ENCODE data around the gene SLC35F3. TPM values are rescaled to one million over a fixed set of nuclear protein-coding genes. Genes with fewer than 3 reads are reported as not detected.

Gene SLC35F3
- total RNA-seq, 1 experiment from 2014 or later = 6.9 TPM

DNA sequence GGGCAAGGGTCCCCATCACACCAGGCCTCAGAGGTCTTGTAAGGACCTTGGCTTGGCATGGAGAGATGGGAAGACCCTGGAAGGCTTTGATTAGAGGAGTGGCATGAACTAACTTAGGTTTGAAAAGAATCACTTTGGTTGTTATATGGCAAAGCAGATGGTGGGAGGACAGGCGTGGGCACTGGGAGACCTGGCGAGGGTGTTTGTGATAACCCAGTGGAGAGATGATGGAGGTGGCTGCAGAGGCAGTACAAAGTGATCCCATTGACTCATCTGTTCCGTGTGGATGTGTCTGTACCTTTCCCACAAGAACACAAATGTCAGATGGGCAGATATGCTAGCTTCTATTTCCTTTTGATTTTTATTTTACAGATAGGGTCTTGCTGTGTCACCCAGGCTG is 168.3 kb downstream of the SLC35F3 start:
- no peak for DNase-seq (ENCODE audit: low read depth)
- in situ Hi-C loops (cut with HindIII; ENCODE audit: low pct_unique_long_range_greater_than_20kb, low sequenced_read_pairs) = no loop called here

DNA sequence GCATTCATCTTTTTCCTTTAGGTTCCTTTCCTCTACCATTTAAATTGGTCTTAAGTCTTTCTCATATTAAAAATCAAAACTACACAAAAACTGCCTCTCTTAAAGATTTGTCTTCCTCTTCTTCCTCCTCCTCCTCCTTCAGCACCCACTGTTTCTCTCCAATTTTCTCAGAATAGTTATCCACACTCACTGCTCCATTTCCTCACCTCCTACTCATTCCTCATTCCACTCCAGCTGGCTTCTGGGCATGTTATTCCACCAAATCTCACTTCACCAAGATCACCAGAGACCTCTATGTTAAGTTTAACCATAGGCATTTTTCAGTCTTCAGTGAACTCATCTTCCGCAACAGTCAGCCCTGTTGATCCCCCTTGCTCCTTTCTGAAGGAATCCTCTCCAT is 173.7 kb downstream of the SLC35F3 start:
- in situ Hi-C loops (cut with HindIII; ENCODE audit: low pct_unique_long_range_greater_than_20kb, low sequenced_read_pairs) = no loop called here
- no peak for DNase-seq (ENCODE audit: low read depth)

DNA sequence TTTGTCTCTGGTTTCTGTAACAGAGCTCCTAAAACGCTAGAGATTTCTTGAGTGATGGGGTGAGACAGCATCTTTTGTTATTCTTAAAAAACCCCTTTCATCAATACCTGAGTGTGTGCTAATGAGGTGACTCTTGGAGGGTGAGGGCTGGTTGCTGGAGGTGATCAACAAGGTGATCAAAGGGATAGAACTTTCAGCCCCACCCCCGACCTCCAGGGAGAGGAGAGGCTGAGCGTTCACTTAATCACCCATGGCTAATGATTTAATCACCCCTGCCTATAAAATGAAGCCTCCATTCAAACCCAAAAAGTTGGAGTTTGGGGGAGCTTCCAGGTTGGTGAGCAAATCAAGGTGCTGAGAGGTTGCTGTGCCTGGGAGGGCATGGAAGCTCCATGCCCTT is 175.4 kb downstream of the SLC35F3 start:
- DNase-seq (ENCODE audit: low read depth) = no peak
- in situ Hi-C loops (cut with HindIII; ENCODE audit: low pct_unique_long_range_greater_than_20kb, low sequenced_read_pairs) = no loop called here

DNA sequence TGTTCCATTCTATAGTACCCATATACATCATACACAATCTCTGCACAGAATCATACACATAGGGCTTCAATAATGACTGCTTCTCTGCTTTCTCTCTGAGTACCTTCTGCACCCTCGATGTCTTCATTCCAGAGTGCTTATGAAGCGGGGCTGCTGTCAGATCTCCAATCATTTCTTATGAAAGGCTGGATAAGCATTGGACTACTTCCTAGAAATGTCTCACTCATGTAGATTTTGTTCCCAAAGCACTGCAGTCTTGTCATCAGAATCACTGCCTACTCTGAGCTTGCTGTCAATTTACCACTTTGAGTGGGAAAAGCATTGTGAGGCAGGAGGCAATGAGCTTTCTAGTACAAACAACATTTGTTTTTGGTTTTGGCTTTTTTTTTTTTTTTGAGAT is 179.0 kb downstream of the SLC35F3 start:
- in situ Hi-C loops (cut with HindIII; ENCODE audit: low pct_unique_long_range_greater_than_20kb, low sequenced_read_pairs) = no loop called here
- no peak for DNase-seq (ENCODE audit: low read depth)

DNA sequence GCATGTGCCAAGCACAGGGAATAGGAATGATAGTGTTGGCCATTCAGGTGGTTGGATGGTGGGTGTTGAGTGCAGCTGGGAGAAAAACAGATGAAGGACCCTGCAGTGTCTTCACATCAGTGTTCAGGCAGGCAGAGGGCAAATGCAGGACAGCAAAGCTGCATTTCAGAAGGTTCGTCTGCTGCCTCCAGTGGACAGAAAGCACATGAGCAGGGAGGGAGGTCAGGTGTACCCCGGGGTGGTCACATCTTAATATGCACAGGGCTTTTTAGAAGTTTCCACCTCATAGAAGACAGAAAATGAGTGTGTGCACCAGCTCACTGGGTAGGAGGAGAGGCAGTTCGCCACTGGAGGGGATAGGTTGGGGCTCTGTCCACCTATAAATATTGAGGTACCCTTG is 184.9 kb downstream of the SLC35F3 start:
- in situ Hi-C loops (cut with HindIII; ENCODE audit: low pct_unique_long_range_greater_than_20kb, low sequenced_read_pairs) = no loop called here
- no peak for DNase-seq (ENCODE audit: low read depth)

DNA sequence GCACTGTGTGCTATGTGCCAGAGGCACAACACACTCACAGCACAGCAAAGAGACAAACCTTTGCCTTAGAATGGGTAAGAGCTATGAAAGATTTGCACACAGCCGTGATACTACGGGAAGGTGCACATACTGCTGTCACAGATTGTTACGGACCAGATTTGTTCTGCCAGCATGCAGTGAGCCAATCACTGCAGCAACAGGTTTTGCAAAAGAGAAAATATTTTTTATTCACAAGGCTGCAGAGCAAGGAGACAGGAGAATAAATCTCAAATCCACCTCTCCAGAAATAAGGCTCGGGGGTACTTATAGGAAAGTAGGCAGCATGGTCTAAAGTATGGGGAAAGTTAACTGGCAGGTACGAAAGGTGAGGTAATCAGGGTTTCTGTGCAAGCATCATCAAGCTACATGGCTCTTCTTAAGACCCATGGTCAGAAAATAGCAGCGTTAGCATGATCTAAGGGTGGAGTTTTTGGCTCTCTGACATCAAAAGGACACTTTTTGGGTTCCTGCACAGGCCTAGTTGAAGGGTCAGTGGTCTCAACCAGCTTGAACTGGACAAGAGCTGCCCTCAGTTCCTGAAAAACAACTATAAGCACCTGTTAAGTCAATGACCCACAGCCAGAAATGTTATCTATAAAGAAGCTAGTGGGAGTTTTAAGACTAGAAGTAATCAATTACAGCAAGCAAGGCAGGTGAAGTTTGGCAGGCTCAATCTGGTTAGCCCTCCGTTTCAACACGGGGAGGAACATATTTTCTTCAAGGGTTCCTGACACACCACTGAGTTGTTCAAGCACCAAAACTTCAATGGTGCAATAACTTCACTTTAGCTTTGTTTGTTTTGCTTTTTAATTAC is 186.0 kb downstream of the SLC35F3 start:
- DNase-seq (ENCODE audit: low read depth) = no peak
- in situ Hi-C loops (cut with HindIII; ENCODE audit: low pct_unique_long_range_greater_than_20kb, low sequenced_read_pairs) = no loop called here

DNA sequence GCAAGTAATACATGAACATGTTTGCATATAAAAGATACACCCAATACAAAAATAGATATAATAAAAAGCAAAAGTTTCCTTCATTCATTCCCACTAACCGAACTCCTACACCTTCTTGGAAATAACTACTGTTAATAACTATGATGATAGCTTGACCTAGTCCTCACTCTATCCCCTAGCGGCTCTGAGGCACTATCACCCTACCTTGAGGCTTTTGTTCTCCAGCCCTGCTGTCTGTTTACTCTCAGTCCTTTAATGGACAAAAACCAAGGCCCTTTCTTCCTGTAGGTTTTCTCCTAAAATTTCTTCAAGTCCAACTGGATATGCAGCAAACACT is 186.6 kb downstream of the SLC35F3 start:
- DNase-seq (ENCODE audit: low read depth) = no peak
- in situ Hi-C loops (cut with HindIII; ENCODE audit: low pct_unique_long_range_greater_than_20kb, low sequenced_read_pairs) = no loop called here

DNA sequence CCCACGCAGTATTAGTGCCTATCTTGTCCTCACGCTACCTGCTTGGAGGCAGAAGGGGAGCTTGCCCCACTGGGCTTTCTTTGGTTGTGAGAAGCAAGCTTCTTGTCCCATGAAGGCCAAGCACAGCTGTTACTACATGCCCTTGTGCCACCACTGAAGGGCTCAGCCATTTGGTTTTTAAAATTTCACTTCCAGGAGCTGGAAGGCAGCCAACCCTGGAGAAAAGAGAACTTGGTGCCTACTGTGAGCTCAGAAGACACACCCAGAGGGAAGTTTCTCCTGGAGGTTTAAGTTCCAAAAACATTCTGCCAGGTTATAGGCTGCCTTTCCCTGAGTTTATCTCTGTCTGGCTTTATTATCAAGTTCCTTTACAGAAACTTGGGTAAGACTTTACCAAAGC is 187.4 kb downstream of the SLC35F3 start:
- in situ Hi-C loops (cut with HindIII; ENCODE audit: low pct_unique_long_range_greater_than_20kb, low sequenced_read_pairs) = no loop called here
- no peak for DNase-seq (ENCODE audit: low read depth)

DNA sequence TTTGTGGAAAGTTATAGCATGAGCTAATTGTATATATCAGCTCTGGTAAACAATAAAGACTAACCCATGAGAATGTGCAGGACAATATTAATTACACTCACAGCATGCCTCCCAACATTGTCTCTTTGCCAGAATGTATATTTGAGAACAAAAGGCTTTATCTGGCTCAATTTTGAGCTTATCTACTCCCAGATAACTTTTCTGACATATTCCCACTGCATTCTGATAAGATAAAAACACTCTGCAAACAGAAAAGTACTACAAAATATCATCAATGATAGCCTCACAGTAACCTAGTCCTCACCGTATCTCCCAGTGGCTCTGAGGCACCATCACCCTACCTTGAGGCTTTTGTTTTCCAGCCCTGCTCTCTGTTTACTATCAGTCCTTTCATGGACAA is 188.6 kb downstream of the SLC35F3 start:
- in situ Hi-C loops (cut with HindIII; ENCODE audit: low pct_unique_long_range_greater_than_20kb, low sequenced_read_pairs) = no loop called here
- DNase-seq (ENCODE audit: low read depth) = no peak

GRCh38 chr1:234093741-234094140 is 189.3 kb downstream of the SLC35F3 start:
- in situ Hi-C loops (cut with HindIII; ENCODE audit: low pct_unique_long_range_greater_than_20kb, low sequenced_read_pairs) = no loop called here
- no peak for DNase-seq (ENCODE audit: low read depth)

GRCh38 chr1:234094172-234094571 is 189.7 kb downstream of the SLC35F3 start:
- DNase-seq (ENCODE audit: low read depth) = no peak
- in situ Hi-C loops (cut with HindIII; ENCODE audit: low pct_unique_long_range_greater_than_20kb, low sequenced_read_pairs) = no loop called here

GRCh38 chr1:234096161-234096770 is 191.8 kb downstream of the SLC35F3 start:
- DNase-seq (ENCODE audit: low read depth) = no peak
- in situ Hi-C loops (cut with HindIII; ENCODE audit: low pct_unique_long_range_greater_than_20kb, low sequenced_read_pairs) = no loop called here

DNA sequence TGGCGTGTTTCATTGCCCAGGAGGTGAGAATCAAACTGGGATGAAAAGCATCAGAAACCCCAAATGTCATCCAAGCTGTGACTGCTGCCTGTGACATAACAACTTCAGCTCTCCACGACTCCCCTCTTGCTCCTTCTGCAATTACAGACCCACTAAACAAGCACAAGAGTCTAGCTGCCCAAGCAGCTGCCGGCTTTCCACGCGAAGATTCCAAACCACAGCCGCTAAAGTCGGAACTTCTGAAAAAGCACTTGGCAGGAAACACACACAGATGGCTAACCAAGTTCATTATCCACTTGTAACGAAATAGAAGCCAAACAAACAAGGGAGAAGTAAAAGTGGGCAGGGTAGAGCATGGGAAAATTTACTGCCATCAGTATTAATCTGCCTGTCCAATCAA is 198.1 kb downstream of the SLC35F3 start:
- DNase-seq (ENCODE audit: low read depth) = no peak
- in situ Hi-C loops (cut with HindIII; ENCODE audit: low pct_unique_long_range_greater_than_20kb, low sequenced_read_pairs) = no loop called here

DNA sequence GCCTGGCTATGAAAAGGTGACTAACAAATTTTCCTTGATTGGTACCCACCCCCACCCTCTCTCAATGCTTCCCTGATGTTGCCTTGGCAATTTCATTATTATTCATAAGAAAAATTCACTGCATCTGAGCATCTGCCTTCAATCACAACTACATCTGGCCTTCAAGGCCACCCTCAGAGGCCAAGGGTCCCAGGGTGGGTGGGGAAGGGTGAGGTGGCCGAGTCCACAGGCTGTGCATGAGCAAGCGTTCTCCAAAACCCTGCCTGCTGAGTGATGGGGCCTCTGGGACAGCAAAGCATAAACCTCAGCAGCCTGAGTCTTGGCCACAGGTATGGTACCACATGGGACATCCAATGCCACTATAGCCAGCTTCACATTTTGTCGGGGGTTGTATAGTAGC is 198.7 kb downstream of the SLC35F3 start:
- in situ Hi-C loops (cut with HindIII; ENCODE audit: low pct_unique_long_range_greater_than_20kb, low sequenced_read_pairs) = no loop called here
- DNase-seq (ENCODE audit: low read depth) = no peak

DNA sequence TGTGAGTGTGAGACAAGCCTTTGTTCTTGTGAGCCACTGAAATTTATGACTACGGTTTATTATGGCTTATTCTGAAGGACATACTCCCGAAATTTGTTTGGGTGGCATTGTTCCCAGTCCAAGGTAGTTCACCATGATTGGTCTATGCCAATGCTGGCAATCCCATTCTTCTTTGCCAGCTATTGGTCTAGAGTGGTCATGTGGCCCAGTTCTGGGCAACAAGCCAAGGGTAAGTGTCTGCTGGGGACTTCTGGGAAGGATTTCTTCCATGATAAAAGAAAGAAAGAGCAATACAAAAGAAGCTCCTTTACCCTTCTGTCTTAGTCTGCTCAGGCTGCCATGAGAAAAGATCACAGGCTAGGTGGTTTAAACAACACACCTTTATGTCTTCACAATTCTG is 201.6 kb downstream of the SLC35F3 start:
- in situ Hi-C loops (cut with HindIII; ENCODE audit: low pct_unique_long_range_greater_than_20kb, low sequenced_read_pairs) = no loop called here
- DNase-seq (ENCODE audit: low read depth) = no peak

DNA sequence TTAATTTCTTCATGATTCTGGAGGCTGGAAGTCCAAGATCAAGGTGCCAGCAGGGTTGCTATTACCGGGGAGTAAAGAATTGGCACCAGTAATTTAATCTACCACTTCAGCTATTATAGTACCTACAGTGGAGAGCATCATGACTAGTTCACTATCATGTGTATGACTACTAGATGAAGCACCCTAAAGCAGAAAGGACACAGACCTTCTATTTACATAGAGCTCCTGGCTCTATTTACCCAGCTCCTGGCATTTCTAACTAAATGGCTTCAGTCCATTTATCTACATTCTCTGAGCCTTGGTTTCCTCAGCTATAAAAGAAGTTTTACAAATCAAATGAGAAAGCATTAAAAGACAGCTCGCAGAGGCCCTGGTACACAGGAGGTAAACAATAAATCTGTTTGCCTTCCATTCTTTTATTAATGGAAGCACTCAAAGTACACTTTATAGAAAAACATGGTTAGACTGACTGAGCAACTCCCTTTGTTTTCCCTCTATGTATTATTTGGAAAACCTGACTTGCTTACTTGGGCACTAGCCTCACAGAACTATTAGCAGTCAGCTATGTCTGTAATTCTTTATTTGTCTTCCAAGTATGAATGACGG is 203.0 kb downstream of the SLC35F3 start:
- in situ Hi-C loops (cut with HindIII; ENCODE audit: low pct_unique_long_range_greater_than_20kb, low sequenced_read_pairs) = no loop called here
- DNase-seq (ENCODE audit: low read depth) = no peak

GRCh38 chr1:234108921-234109320 is 204.4 kb downstream of the SLC35F3 start:
- in situ Hi-C loops (cut with HindIII; ENCODE audit: low pct_unique_long_range_greater_than_20kb, low sequenced_read_pairs) = no loop called here
- DNase-seq (ENCODE audit: low read depth) = no peak

- DNase-seq (ENCODE audit: low read depth) = no peak
- in situ Hi-C loops (cut with HindIII; ENCODE audit: low pct_unique_long_range_greater_than_20kb, low sequenced_read_pairs) = no loop called here
These were observed 205.4 kb downstream of the SLC35F3 start for GRCh38 chr1:234109840-234110239.

DNA sequence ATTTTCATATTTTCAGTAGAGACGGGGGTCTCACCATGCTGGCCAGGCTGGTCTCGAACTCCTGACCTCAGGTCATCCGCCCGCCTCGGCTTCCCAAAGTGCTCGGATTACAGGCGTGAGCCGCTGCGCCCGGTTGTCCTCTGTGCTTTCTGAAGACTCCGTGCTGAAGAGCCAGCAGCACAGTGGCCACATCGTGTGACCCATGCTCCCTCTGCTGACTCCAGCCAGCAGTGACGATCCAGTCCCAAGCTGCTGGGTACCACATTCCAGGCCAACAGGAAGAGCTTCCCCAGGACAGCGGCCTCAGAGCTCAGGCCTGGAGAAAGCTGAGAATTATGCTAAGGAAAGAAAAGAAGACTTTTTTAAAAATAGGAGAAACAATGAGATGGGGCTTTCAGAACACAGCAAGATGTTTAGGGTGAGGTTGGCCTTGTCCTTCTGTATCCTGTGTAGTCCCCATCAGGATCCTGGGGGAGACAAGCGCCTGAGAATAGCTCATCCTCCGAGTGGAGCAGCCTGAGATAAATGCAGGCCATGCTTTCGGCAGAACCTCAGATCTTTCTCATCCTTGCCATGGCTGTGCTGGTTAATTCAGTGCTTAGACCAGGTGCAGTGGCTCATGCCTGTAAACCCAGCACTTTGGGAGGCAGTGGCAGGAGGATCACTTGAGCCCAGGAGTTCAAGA is 207.1 kb downstream of the SLC35F3 start:
- DNase-seq (ENCODE audit: low read depth) = peak; percentile 51
- in situ Hi-C loops (cut with HindIII; ENCODE audit: low pct_unique_long_range_greater_than_20kb, low sequenced_read_pairs) = no loop called here
